ENCODE data around the gene NCOA1. TPM values are rescaled to one million over a fixed set of nuclear protein-coding genes. Genes with fewer than 3 reads are reported as not detected.
"Not testable (repeated sequence)": the region's sequence is repeated elsewhere in the genome, so short reads cannot be mapped to it uniquely, and the experiment has no call there.

Gene NCOA1
- total RNA-seq, 1 experiment from 2014 or later: 15.4 TPM

GRCh38 chr2:24566630-24567029 is 75.6 kb downstream of the NCOA1 start:
- Mint-ChIP-seq H3K36me3 (ENCODE audit: insufficient read depth, unreplicated experiment) (no peaks in the 10 kb centered on the region), H3K4me3 (ENCODE audit: unreplicated experiment) (no peak overlapping the region), H3K9me3 (ENCODE audit: unreplicated experiment) (no peaks in the 10 kb centered on the region), H3K4me1 (ENCODE audit: insufficient read depth, unreplicated experiment) (no peaks in the 10 kb centered on the region), H3K27ac (ENCODE audit: low read depth, unreplicated experiment) (no peak overlapping the region), H3K27me3 (ENCODE audit: insufficient read depth, unreplicated experiment) (no peaks in the 10 kb centered on the region)
- BruUV-seq (replicated peaks): no TSS peak
- TF ChIP-seq CTCF (IDR thresholded peaks at IDR 0.05; ENCODE audit: unreplicated experiment): no peak
- ChIA-PET POLR2A (no interaction called here), CTCF (interaction anchor here (0.5 to 1.8 kb wide), 4 partner anchors 23 to 579 kb away, joined by 3 to 4 read pairs (median 4); partner anchors contain the start of gene NCOA1)
- intact Hi-C loops (cut with micrococcal nuclease): no loop called here
- DNase-seq (ENCODE audit: unreplicated experiment): no peak

- no peak for TF ChIP-seq CTCF (IDR thresholded peaks at IDR 0.05; ENCODE audit: unreplicated experiment)
- CTCF ChIA-PET: no interaction called here
- intact Hi-C loops (cut with micrococcal nuclease): no loop called here
- H3K36me3 Mint-ChIP-seq (ENCODE audit: insufficient read depth, unreplicated experiment): no peaks in the 10 kb centered on the region
- no peaks in the 10 kb centered on the region for H3K27me3 Mint-ChIP-seq (ENCODE audit: insufficient read depth, unreplicated experiment)
- H3K27ac Mint-ChIP-seq (ENCODE audit: low read depth, unreplicated experiment): no peak overlapping the region
- DNase-seq (ENCODE audit: unreplicated experiment): no peak
- POLR2A ChIA-PET: no interaction called here
- no TSS peak for BruUV-seq (replicated peaks)
- no peaks in the 10 kb centered on the region for H3K4me1 Mint-ChIP-seq (ENCODE audit: insufficient read depth, unreplicated experiment)
- no peak overlapping the region for H3K4me3 Mint-ChIP-seq (ENCODE audit: unreplicated experiment)
- no peaks in the 10 kb centered on the region for H3K9me3 Mint-ChIP-seq (ENCODE audit: unreplicated experiment)
Measured at GRCh38 chr2:24568551-24568950, 77.5 kb downstream of the NCOA1 start.

GRCh38 chr2:24569565-24569964 is 78.5 kb downstream of the NCOA1 start:
- DNase-seq (ENCODE audit: unreplicated experiment); H3K36me3 Mint-ChIP-seq (ENCODE audit: insufficient read depth, unreplicated experiment); H3K9me3 Mint-ChIP-seq (ENCODE audit: unreplicated experiment); H3K4me3 Mint-ChIP-seq (ENCODE audit: unreplicated experiment); intact Hi-C loops (cut with micrococcal nuclease); H3K27me3 Mint-ChIP-seq (ENCODE audit: insufficient read depth, unreplicated experiment); H3K4me1 Mint-ChIP-seq (ENCODE audit: insufficient read depth, unreplicated experiment); H3K27ac Mint-ChIP-seq (ENCODE audit: low read depth, unreplicated experiment); BruUV-seq (replicated peaks): not testable (repeated sequence)
- POLR2A ChIA-PET: interaction anchor here (0.7 kb wide), 1 partner anchor 1039 kb away, joined by 3 read pairs; no protein-coding TSS in a partner anchor
- CTCF ChIA-PET: interaction anchor here (0.6 to 0.9 kb wide), 2 partner anchors 12 to 32 kb away, joined by 3 read pairs; no protein-coding TSS in a partner anchor

GRCh38 chr2:24570225-24570624 is 79.2 kb downstream of the NCOA1 start:
- Mint-ChIP-seq H3K27me3 (ENCODE audit: insufficient read depth, unreplicated experiment) (no peaks in the 10 kb centered on the region), H3K36me3 (ENCODE audit: insufficient read depth, unreplicated experiment) (no peaks in the 10 kb centered on the region), H3K4me1 (ENCODE audit: insufficient read depth, unreplicated experiment) (no peaks in the 10 kb centered on the region), H3K27ac (ENCODE audit: low read depth, unreplicated experiment) (no peak overlapping the region), H3K4me3 (ENCODE audit: unreplicated experiment) (no peak overlapping the region), H3K9me3 (ENCODE audit: unreplicated experiment) (no peaks in the 10 kb centered on the region)
- ChIA-PET POLR2A (no interaction called here), CTCF (interaction anchor here (0.9 kb wide), 1 partner anchor 11 kb away, joined by 3 read pairs; no protein-coding TSS in a partner anchor)
- no peak for TF ChIP-seq CTCF (IDR thresholded peaks at IDR 0.05; ENCODE audit: unreplicated experiment)
- no peak for DNase-seq (ENCODE audit: unreplicated experiment)
- intact Hi-C loops (cut with micrococcal nuclease): no loop called here
- BruUV-seq (replicated peaks): no TSS peak

Data from MCF 10A (cell line).